GM12874 (cell line): ENCODE measurements around the gene HRCT1.

Source experiments
- TF ChIP-seq, protein P1 (sequence below): IDR thresholded peaks from 2 replicates; pipeline ENCODE4 v1.5.1; 2011; ENCODE audit warnings: low read depth, mild to moderate bottlenecking, control low read depth, low read length, moderate library complexity; ENCODE audit not compliant: insufficient read depth

Gene HRCT1

GRCh38 chr9:35928591-35929452, 22.8 kb downstream of the HRCT1 start:
- TF ChIP-seq, protein P1, sequence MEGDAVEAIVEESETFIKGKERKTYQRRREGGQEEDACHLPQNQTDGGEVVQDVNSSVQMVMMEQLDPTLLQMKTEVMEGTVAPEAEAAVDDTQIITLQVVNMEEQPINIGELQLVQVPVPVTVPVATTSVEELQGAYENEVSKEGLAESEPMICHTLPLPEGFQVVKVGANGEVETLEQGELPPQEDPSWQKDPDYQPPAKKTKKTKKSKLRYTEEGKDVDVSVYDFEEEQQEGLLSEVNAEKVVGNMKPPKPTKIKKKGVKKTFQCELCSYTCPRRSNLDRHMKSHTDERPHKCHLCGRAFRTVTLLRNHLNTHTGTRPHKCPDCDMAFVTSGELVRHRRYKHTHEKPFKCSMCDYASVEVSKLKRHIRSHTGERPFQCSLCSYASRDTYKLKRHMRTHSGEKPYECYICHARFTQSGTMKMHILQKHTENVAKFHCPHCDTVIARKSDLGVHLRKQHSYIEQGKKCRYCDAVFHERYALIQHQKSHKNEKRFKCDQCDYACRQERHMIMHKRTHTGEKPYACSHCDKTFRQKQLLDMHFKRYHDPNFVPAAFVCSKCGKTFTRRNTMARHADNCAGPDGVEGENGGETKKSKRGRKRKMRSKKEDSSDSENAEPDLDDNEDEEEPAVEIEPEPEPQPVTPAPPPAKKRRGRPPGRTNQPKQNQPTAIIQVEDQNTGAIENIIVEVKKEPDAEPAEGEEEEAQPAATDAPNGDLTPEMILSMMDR, result no peak

DNA sequence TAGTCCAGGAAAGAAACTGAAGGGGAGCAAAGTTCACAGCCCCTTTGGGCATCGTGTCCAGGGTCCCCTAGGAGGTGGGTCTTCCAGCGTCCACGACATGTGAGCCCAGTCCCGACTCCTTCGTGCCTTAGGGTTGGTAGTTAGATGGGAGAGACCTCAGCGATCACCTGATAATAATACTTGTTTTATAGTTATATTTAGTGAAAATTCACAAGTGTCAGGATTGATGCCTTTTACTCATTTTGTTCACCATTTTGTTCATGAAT, 23.4 kb downstream of the HRCT1 start:
- TF ChIP-seq, protein P1, result no peak

DNA sequence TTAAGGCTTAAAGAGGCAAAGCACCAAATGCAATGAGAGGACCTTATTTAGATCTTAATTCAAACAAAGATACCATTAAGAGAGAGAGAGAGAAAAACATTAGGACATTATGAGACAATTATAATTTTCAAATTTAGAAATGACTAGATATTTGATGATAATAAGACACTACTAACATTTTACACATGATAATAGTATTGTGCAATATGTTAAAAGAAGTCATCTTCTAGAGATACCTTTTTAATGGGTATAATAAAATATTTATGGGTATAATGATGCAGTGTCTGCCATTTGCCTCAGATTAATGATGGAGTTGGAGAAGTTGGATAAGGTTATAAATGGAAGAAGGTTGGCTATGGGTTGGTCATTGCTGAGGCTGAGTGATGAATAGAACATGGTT, 24.5 kb downstream of the HRCT1 start:
- TF ChIP-seq, protein P1, result no peak

- TF ChIP-seq, protein P1, result no peak
These were observed 25.0 kb downstream of the HRCT1 start for GRCh38 chr9:35930989-35931388.

- TF ChIP-seq, protein P1, result no peak
These were observed 26.7 kb downstream of the HRCT1 start for GRCh38 chr9:35932735-35933134.

GRCh38 chr9:35933550-35934067, 27.6 kb downstream of the HRCT1 start:
- TF ChIP-seq, protein P1, result no peak

GRCh38 chr9:35935261-35935660, 29.3 kb downstream of the HRCT1 start:
- TF ChIP-seq, protein P1, result no peak
